CD4-positive, alpha-beta T cell treated with Interleukin-15 for 1 hour (primary cell): ENCODE measurements around the gene PODXL2.

Source experiments
- DNase-seq: peaks from one replicate; pipeline ENCODE4 v3.0.0-alpha.2; 2020

PODXL2 gene

GRCh38 chr3:127660621-127661251, 31.8 kb downstream of the PODXL2 start:
- DNase-seq = no peak

GRCh38 chr3:127661600-127661999, 32.6 kb downstream of the PODXL2 start:
- no peak for DNase-seq

- no peak for DNase-seq
Measured at GRCh38 chr3:127662001-127662469, 33.0 kb downstream of the PODXL2 start.

- no peak for DNase-seq
Measured at GRCh38 chr3:127663151-127663550, 34.2 kb downstream of the PODXL2 start.

GRCh38 chr3:127665165-127665564, 36.2 kb downstream of the PODXL2 start:
- DNase-seq = no peak

- DNase-seq = no peak
Measured at GRCh38 chr3:127665586-127665985, 36.6 kb downstream of the PODXL2 start.

GRCh38 chr3:127666676-127667075, 37.7 kb downstream of the PODXL2 start:
- DNase-seq = no peak

- peak; percentile 16 for DNase-seq
Measured at GRCh38 chr3:127667119-127667681, 38.2 kb downstream of the PODXL2 start.

- peak; percentile 12 for DNase-seq
Measured at GRCh38 chr3:127668906-127669305, 39.9 kb downstream of the PODXL2 start.

GRCh38 chr3:127669541-127670228, 40.7 kb downstream of the PODXL2 start:
- DNase-seq = peak; percentile 14

GRCh38 chr3:127670229-127670559, 41.2 kb downstream of the PODXL2 start:
- peak; percentile 6 for DNase-seq

GRCh38 chr3:127670761-127671522, 42.0 kb downstream of the PODXL2 start:
- DNase-seq = peak; percentile 10

GRCh38 chr3:127671523-127672428, 42.8 kb downstream of the PODXL2 start:
- peak; percentile 48 for DNase-seq

GRCh38 chr3:127672429-127673190, 43.6 kb downstream of the PODXL2 start, which contains the start of gene ABTB1:
Gene ABTB1 (plus strand): TSS chr3:127672952. CDS start chr3:127673026, 74 bp downstream.
- DNase-seq = peak; percentile 87

GRCh38 chr3:127673191-127674100, 44.5 kb downstream of the PODXL2 start:
- DNase-seq = peak; percentile 53

- DNase-seq = peak; percentile 13
Measured at GRCh38 chr3:127674101-127674721, 45.2 kb downstream of the PODXL2 start.

- DNase-seq = peak; percentile 14
Measured at GRCh38 chr3:127674790-127675189, 45.8 kb downstream of the PODXL2 start.

- peak; percentile 13 for DNase-seq
Measured at GRCh38 chr3:127675651-127676391, 46.8 kb downstream of the PODXL2 start.

- no peak for DNase-seq
Measured at GRCh38 chr3:127676456-127676855, 47.5 kb downstream of the PODXL2 start.
